A549 (cell line): ENCODE measurements around the gene LAP3.

ENCODE experiments used
- JUNB ChIP-seq: fragments of >200 bp; sonication (Bioruptor Twin); formaldehyde crosslinking; IDR thresholded peaks from 2 replicates; pipeline ENCODE4 v1.6.1; 2016
- NR3C1 ChIP-seq: fragments of >200 bp; sonication (Bioruptor Twin); formaldehyde crosslinking; IDR thresholded peaks from 3 replicates; pipeline ENCODE4 v1.6.1; 2017
- TF ChIP-seq, protein P1 (sequence below): fragments of >200 bp; sonication (Bioruptor Twin); formaldehyde crosslinking; IDR thresholded peaks from 3 replicates; pipeline ENCODE4 v1.5.1; 2016

DNA sequence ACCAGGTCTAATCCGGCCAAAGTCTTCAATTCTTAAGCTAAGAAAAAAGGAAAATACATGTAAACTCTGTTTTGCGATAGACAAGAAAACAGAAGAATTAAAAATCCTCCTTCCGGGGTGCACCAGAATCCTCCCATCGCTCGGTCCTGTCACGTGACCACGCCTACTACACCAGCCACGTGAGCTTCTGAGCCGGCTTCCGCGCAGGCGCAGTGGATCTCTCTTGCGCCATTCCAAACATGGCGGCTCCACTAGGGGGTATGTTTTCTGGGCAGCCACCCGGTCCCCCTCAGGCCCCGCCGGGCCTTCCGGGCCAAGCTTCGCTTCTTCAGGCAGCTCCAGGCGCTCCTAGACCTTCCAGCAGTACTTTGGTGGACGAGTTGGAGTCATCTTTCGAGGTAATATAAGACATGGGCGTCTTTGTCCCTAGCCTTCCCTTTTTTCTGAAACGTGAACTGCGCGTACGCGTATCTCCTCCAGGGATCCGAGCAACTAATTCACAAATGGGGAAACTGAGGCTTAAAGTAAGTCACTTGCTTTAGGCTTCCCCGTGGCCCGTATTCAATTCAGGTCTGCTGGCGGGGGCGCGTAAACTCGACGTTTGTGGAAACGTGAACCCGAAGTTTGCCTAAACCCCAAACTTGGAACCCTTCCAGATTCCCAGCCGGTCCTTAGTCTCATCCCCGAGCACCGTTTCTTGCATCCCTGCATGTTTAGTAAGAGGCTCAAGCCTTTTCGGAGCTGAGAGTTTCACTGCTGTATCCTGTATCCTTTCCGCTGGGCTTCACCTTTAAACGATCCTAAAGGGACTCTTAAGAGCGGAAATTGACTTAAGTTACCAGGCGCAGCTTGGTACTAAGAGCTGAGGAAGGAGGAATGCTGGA, 37.7 kb downstream of the LAP3 start, which contains the start of gene MED28:
- TF ChIP-seq, protein P1, sequence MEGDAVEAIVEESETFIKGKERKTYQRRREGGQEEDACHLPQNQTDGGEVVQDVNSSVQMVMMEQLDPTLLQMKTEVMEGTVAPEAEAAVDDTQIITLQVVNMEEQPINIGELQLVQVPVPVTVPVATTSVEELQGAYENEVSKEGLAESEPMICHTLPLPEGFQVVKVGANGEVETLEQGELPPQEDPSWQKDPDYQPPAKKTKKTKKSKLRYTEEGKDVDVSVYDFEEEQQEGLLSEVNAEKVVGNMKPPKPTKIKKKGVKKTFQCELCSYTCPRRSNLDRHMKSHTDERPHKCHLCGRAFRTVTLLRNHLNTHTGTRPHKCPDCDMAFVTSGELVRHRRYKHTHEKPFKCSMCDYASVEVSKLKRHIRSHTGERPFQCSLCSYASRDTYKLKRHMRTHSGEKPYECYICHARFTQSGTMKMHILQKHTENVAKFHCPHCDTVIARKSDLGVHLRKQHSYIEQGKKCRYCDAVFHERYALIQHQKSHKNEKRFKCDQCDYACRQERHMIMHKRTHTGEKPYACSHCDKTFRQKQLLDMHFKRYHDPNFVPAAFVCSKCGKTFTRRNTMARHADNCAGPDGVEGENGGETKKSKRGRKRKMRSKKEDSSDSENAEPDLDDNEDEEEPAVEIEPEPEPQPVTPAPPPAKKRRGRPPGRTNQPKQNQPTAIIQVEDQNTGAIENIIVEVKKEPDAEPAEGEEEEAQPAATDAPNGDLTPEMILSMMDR, result no peak
- TF ChIP-seq NR3C1 (no peak), JUNB (no peak)
